K562 (cell line): ENCODE measurements around the gene GET3. TPM values are rescaled to one million over a fixed set of nuclear protein-coding genes. Genes with fewer than 3 reads are reported as not detected.
A peak's percentile ranks its signal among the peaks of the same experiment; 100 is the strongest.

Source experiments
- ATF1 ChIP-seq, 2 experiments: fragments of 450-650 bp in 1 of 2; IDR thresholded peaks; 2 replicates each; pipeline ENCODE4 v1.6.1; 2016; ENCODE audit warnings: missing compliant biosample characterization in 1 of 2, missing genetic modification characterization in 1 of 2
- BHLHE40 ChIP-seq: IDR thresholded peaks from 2 replicates; pipeline ENCODE4 v1.6.1; 2011; ENCODE audit warnings: low read length, improper control_type of control experiment
- GATA2 ChIP-seq: sonication (generic); formaldehyde crosslinking; IDR thresholded peaks from 2 replicates; pipeline ENCODE4 v1.4.0; 2020; ENCODE audit warnings: mild to moderate bottlenecking, missing genetic modification reagents
- JUN ChIP-seq, 2 experiments: sonication (generic) in 1 of 2; formaldehyde crosslinking in 1 of 2; IDR thresholded peaks; 2 replicates each; pipeline versions ENCODE4 v1.6.1 to v1.8.0; 2012 to 2022; ENCODE audit warnings: borderline replicate concordance in 2 of 2, mild to moderate bottlenecking in 2 of 2, improper control_type of control experiment in 1 of 2, low read depth in 1 of 2, low read length in 1 of 2, missing genetic modification reagents in 1 of 2
- KAT2B ChIP-seq: IDR thresholded peaks from one replicate; pipeline ENCODE4 v1.6.1; 2012; ENCODE audit warnings: low read depth, mild to moderate bottlenecking, control low read depth, inconsistent platforms, low read length, moderate library complexity
- MEIS2 ChIP-seq: fragments of 450-650 bp; IDR thresholded peaks from 2 replicates; pipeline ENCODE4 v1.6.1; 2014; ENCODE audit warnings: mild to moderate bottlenecking; ENCODE audit not compliant: partially characterized antibody
- MNT ChIP-seq, 2 experiments: fragments of 450-650 bp; conservative IDR thresholded peaks; 2 replicates each; pipeline ENCODE4 v1.6.1; 2017; ENCODE audit warnings: mild to moderate bottlenecking in 2 of 2, moderate library complexity in 2 of 2
- PATZ1 ChIP-seq: fragments of 250-450 bp; sonication (Bioruptor Pico); IDR thresholded peaks from 2 replicates; pipeline ENCODE4 v1.5.0; 2020; ENCODE audit warnings: mild to moderate bottlenecking, borderline replicate concordance
- POLR2AphosphoS2 ChIP-seq: IDR thresholded peaks from 2 replicates; pipeline ENCODE4 v1.6.1; 2012; ENCODE audit warnings: low read length, improper control_type of control experiment
- SIN3B ChIP-seq: fragments of 450-650 bp; IDR thresholded peaks from 2 replicates; pipeline ENCODE4 v1.6.1; 2017; ENCODE audit warnings: low read depth, mild to moderate bottlenecking, moderate library complexity
- SUPT5H ChIP-seq: fragments of 450-650 bp; IDR thresholded peaks from 2 replicates; pipeline ENCODE4 v1.6.1; 2016
- ZEB2 ChIP-seq: fragments of 450-650 bp; IDR thresholded peaks from 2 replicates; pipeline ENCODE4 v1.6.1; 2016
- ZNF318 ChIP-seq, 2 experiments: fragments of 450-650 bp; IDR thresholded peaks; 2 replicates each; pipeline ENCODE4 v1.6.1; 2016; ENCODE audit warnings: mild to moderate bottlenecking in 2 of 2, borderline replicate concordance in 1 of 2, low read depth in 1 of 2, moderate library complexity in 1 of 2
- polyA plus RNA-seq, 8 experiments: library from polyadenylated mRNA; depleted of rRNA in 4 of 8; stranded (reverse) in 5 of 8; unstranded in 3 of 8; fragments of >200 nt; fragmentation: Nextera tagmentation in 2 of 8; fragmentation: Illumina TruSeq in 1 of 8; extraction: Ambion mirVana in 2 of 8; extraction: Trizol in 1 of 8; gene quantifications; 2 replicates each; pipeline versions ENCODE4 v1.2.1 to v1.2.3, GENCODE V29; 2011 to 2014; ENCODE audit warnings: inconsistent platforms in 1 of 8, missing spikeins in 1 of 8
- total RNA-seq, 7 experiments: library from RNA; depleted of rRNA in 6 of 7; stranded (reverse); fragments of >200 nt in 6 of 7; fragmentation: Illumina TruSeq in 2 of 7; extraction: Trizol in 2 of 7; gene quantifications; 2 replicates each; pipeline versions ENCODE4 v1.2.1 to v1.2.3, GENCODE V29; 2011 to 2021; ENCODE audit warnings: low replicate concordance in 1 of 7

Gene GET3
- total and polyA plus RNA-seq, 9 of the 15 experiments (the other 6 are each of a cell fraction or from before 2014, with no cell fraction given) = 8.3 to 83.5 (median 51.8) TPM

- no peak for TF ChIP-seq ZNF318 (IDR thresholded peaks at IDR 0.05; ENCODE audit: borderline replicate concordance in 1 of 2, low read depth in 1 of 2)
- TF ChIP-seq MEIS2 = peak; percentile 14
- TF ChIP-seq ATF1 (CRISPR knock-in tag; IDR thresholded peaks at IDR 0.05) = no peak
- TF ChIP-seq ATF1 (tag; IDR thresholded peaks at IDR 0.05) = peak; percentile 16; the same call in 1 of the 2 replicates
- no peak for TF ChIP-seq JUN (IDR thresholded peaks at IDR 0.05; ENCODE audit: borderline replicate concordance, low read depth, low read length)
- no peak for TF ChIP-seq JUN (CRISPR knock-in tag; IDR thresholded peaks at IDR 0.05; ENCODE audit: borderline replicate concordance)
- TF ChIP-seq GATA2 (CRISPR knock-in tag) = no peak
- TF ChIP-seq KAT2B = no peak
- no peak for TF ChIP-seq POLR2AphosphoS2
- TF ChIP-seq BHLHE40 = no peak
- TF ChIP-seq SIN3B = no peak
- peak; percentile 60 to 69; a peak in 3 of 4 replicates for TF ChIP-seq MNT (conservative IDR thresholded peaks at IDR 0.05)
- TF ChIP-seq SUPT5H = no peak
- TF ChIP-seq PATZ1 (CRISPR knock-in tag) = no peak
- TF ChIP-seq ZEB2 = no peak
Measured at GRCh38 chr19:12733369-12734214, 3.7 kb upstream of the GET3 start (continued).
